Caco-2 (cell line): ENCODE measurements around the gene MAB21L3. TPM values are rescaled to one million over a fixed set of nuclear protein-coding genes. Genes with fewer than 3 reads are reported as not detected.

Experiments
- BruUV-seq: library from RNA; stranded (reverse); fragments of 400-500 nt; replicated peaks from 2 replicates; lab custom pipeline; 2021; lab: Mats Ljungman, UMichigan
- CTCF ChIA-PET: fragments of 300-600 bp; sonication (Branson Sonifier 250); formaldehyde crosslinking; loops from one replicate; lab custom pipeline; 2022; ENCODE audit warnings: antibody characterized with exemption; lab: Charles Lee
- POLR2A ChIA-PET: fragments of 300-600 bp; sonication (Branson Sonifier 250); formaldehyde crosslinking; loops from one replicate; lab custom pipeline; 2022; ENCODE audit warnings: antibody characterized with exemption; lab: Charles Lee
- DNase-seq, 2 experiments: peaks; one replicate each; pipeline versions ENCODE4 v3.0.0 to v3.0.0-alpha.2; 2020 to 2022
- H3K27me3 ChIP-seq: replicated peaks from 2 replicates; pipeline ENCODE4 v1.6.0; 2011; ENCODE audit warnings: low read length; ENCODE audit not compliant: control insufficient read depth, insufficient read depth
- H3K36me3 ChIP-seq: 2 replicates; pipeline ENCODE4 v1.5.1; 2011; ENCODE audit warnings: low read length; ENCODE audit not compliant: control insufficient read depth, insufficient read depth
- H3K4me1 ChIP-seq: fragments of 250-450 bp; sonication (Bioruptor Pico); 2 replicates; pipeline ENCODE4 v1.5.1; 2020; ENCODE audit warnings: mild to moderate bottlenecking
- H3K4me3 ChIP-seq: 2 replicates; pipeline ENCODE4 v1.5.1; 2011; ENCODE audit warnings: low read depth, mild to moderate bottlenecking, control low read depth, low read length
- H3K9me3 ChIP-seq: fragments of 250-450 bp; sonication (Bioruptor Pico); 2 replicates; pipeline ENCODE4 v1.5.1; 2020; ENCODE audit warnings: mild to moderate bottlenecking, moderate library complexity
- H3K27ac Mint-ChIP-seq: one replicate; pipeline ENCODE4 v1.8.0; 2022; ENCODE audit warnings: mixed read lengths; ENCODE audit not compliant: unreplicated experiment
- H3K27me3 Mint-ChIP-seq: one replicate; pipeline ENCODE4 v1.8.0; 2022; ENCODE audit warnings: mixed read lengths; ENCODE audit not compliant: insufficient read depth, unreplicated experiment
- H3K36me3 Mint-ChIP-seq: one replicate; pipeline ENCODE4 v1.8.0; 2022; ENCODE audit warnings: mild to moderate bottlenecking, mixed read lengths; ENCODE audit not compliant: insufficient read depth, unreplicated experiment
- H3K4me1 Mint-ChIP-seq: one replicate; pipeline ENCODE4 v1.8.0; 2022; ENCODE audit warnings: low read depth, mixed read lengths; ENCODE audit not compliant: unreplicated experiment
- H3K4me3 Mint-ChIP-seq: one replicate; pipeline ENCODE4 v1.8.0; 2022; ENCODE audit warnings: mild to moderate bottlenecking, moderate library complexity, mixed read lengths; ENCODE audit not compliant: unreplicated experiment
- H3K9me3 Mint-ChIP-seq: one replicate; pipeline ENCODE4 v1.8.0; 2022; ENCODE audit warnings: mixed read lengths; ENCODE audit not compliant: unreplicated experiment
- CTCF ChIP-seq, 2 experiments: fragments of 200-600 bp in 1 of 2; IDR thresholded peaks; 1 replicate in 1 of 2; 2 replicates in 1 of 2; pipeline versions ENCODE4 v1.5.1 to v1.8.0; 2011 to 2022; ENCODE audit warnings: antibody characterized with exemption in 1 of 2, control low read depth in 1 of 2, inconsistent platforms in 1 of 2, low read depth in 1 of 2, low read length in 1 of 2, mild to moderate bottlenecking in 1 of 2, moderate library complexity in 1 of 2; ENCODE audit not compliant: insufficient read depth in 1 of 2, severe bottlenecking in 1 of 2, unreplicated experiment in 1 of 2
- intact Hi-C: fragments of 100-400 bp; cut with micrococcal nuclease; formaldehyde crosslinking; loops from one replicate; pipeline ENCODE4 v1.10.0; 2022; ENCODE audit not compliant: unreplicated experiment
- total RNA-seq: library from RNA; stranded (reverse); gene quantifications from 2 replicates; pipeline ENCODE4 v1.2.3, GENCODE V29; 2022

The MAB21L3 gene
- total RNA-seq, 1 experiment from 2014 or later, result 0.66 TPM

GRCh38 chr1:116127848-116128540 lies 16.8 kb downstream of the MAB21L3 start:
- no peak for DNase-seq
- ChIA-PET CTCF (no interaction called here), POLR2A (no interaction called here)
- no peaks in the 10 kb centered on the region for H3K36me3 ChIP-seq
- Mint-ChIP-seq H3K9me3 (no peaks in the 10 kb centered on the region), H3K4me1 (peaks cover 19% of the 10 kb centered on the region), H3K36me3 (no peaks in the 10 kb centered on the region), H3K4me3 (no peak overlapping the region), H3K27me3 (no peaks in the 10 kb centered on the region), H3K27ac (no peak overlapping the region)
- H3K4me1 ChIP-seq, result peaks cover 17% of the 10 kb centered on the region
- BruUV-seq, result no TSS peak
- no peak for TF ChIP-seq CTCF (IDR thresholded peaks at IDR 0.05; ENCODE audit: insufficient read depth in 1 of 2, low read depth in 1 of 2, low read length in 1 of 2, severe bottlenecking in 1 of 2, unreplicated experiment in 1 of 2)
- no peaks in the 10 kb centered on the region for H3K9me3 ChIP-seq
- no peak overlapping the region for H3K4me3 ChIP-seq
- no peaks in the 10 kb centered on the region for H3K27me3 ChIP-seq
- intact Hi-C loops, result no loop called here

DNA sequence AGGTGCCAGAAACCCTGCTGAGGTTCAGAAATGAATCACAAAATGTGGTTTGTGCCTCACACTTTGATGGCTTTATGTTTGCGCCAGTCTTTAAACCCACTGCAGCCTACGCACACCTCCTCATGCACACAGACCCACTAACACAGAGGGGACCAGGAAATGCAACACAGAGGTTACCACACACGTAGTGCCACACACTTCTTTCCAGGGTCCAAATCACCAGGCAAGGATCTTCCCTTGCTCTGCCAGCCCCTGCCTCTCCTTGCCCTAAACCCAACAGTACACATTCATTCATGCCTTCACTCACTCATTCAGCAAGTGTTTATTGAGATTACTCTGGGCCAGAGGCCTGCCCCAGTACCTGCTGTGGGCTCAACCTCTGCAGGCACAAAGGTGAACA lies 17.5 kb downstream of the MAB21L3 start:
- ChIA-PET CTCF (no interaction called here), POLR2A (no interaction called here)
- H3K36me3 ChIP-seq, result no peaks in the 10 kb centered on the region
- no peak for TF ChIP-seq CTCF (IDR thresholded peaks at IDR 0.05; ENCODE audit: insufficient read depth in 1 of 2, low read depth in 1 of 2, low read length in 1 of 2, severe bottlenecking in 1 of 2, unreplicated experiment in 1 of 2)
- DNase-seq, result no peak
- Mint-ChIP-seq H3K27ac (no peak overlapping the region), H3K36me3 (no peaks in the 10 kb centered on the region), H3K27me3 (no peaks in the 10 kb centered on the region), H3K9me3 (no peaks in the 10 kb centered on the region), H3K4me1 (peaks cover 12% of the 10 kb centered on the region), H3K4me3 (no peak overlapping the region)
- no TSS peak for BruUV-seq
- H3K4me3 ChIP-seq, result no peak overlapping the region
- H3K4me1 ChIP-seq, result peaks cover 10% of the 10 kb centered on the region
- intact Hi-C loops, result no loop called here
- H3K27me3 ChIP-seq, result no peaks in the 10 kb centered on the region
- no peaks in the 10 kb centered on the region for H3K9me3 ChIP-seq

GRCh38 chr1:116129537-116129936 lies 18.3 kb downstream of the MAB21L3 start:
- POLR2A ChIA-PET, result no interaction called here
- intact Hi-C loops, result no loop called here
- CTCF ChIA-PET, result no interaction called here

More at GRCh38 chr1:116129537-116129936, 18.3 kb downstream of the MAB21L3 start:
- Histone ChIP-seq H3K27me3 (no peaks in the 10 kb centered on the region), H3K4me1 (peaks cover 6% of the 10 kb centered on the region), H3K4me3 (no peak overlapping the region), H3K9me3 (no peaks in the 10 kb centered on the region), H3K36me3 (no peaks in the 10 kb centered on the region)
- DNase-seq, result no peak
- H3K4me1 Mint-ChIP-seq, result peaks cover 14% of the 10 kb centered on the region
- H3K36me3 Mint-ChIP-seq, result no peaks in the 10 kb centered on the region
- H3K27me3 Mint-ChIP-seq, result no peaks in the 10 kb centered on the region
- no peak for TF ChIP-seq CTCF (IDR thresholded peaks at IDR 0.05; ENCODE audit: insufficient read depth in 1 of 2, low read depth in 1 of 2, low read length in 1 of 2, severe bottlenecking in 1 of 2, unreplicated experiment in 1 of 2)
- no peak overlapping the region for H3K27ac Mint-ChIP-seq
- no peaks in the 10 kb centered on the region for H3K9me3 Mint-ChIP-seq
- BruUV-seq, result no TSS peak
- no peak overlapping the region for H3K4me3 Mint-ChIP-seq
